HUES48 (cell line): ENCODE results near the gene VCX2.
"Not testable (repeated sequence)": the region's sequence is repeated elsewhere in the genome, so short reads cannot be mapped to it uniquely, and the experiment has no call there.

ENCODE experiments used
- H3K27ac ChIP-seq: one replicate; pipeline ENCODE4 v1.7.0; 2013; ENCODE audit warnings: low read depth, low read length, inconsistent platforms
- H3K27me3 ChIP-seq: 2 replicates; pipeline ENCODE4 v1.6.1; 2013; ENCODE audit warnings: mild to moderate bottlenecking, low read length; ENCODE audit not compliant: control insufficient read depth, insufficient read depth
- H3K36me3 ChIP-seq: 2 replicates; pipeline ENCODE4 v1.6.1; 2013; ENCODE audit warnings: low read length; ENCODE audit not compliant: control insufficient read depth, insufficient read depth
- H3K4me1 ChIP-seq: 2 replicates; pipeline ENCODE4 v1.6.1; 2013; ENCODE audit warnings: mild to moderate bottlenecking, low read length; ENCODE audit not compliant: control insufficient read depth, insufficient read depth
- H3K4me3 ChIP-seq: 2 replicates; pipeline ENCODE4 v1.5.1; 2013; ENCODE audit warnings: mild to moderate bottlenecking, low read depth, low read length
- H3K9ac ChIP-seq: 2 replicates; pipeline ENCODE4 v1.6.1; 2013; ENCODE audit warnings: mild to moderate bottlenecking, low read depth, low read length, moderate library complexity
- H3K9me3 ChIP-seq: 2 replicates; pipeline ENCODE4 v1.6.1; 2013; ENCODE audit warnings: low read length; ENCODE audit not compliant: control insufficient read depth, insufficient read depth

VCX2 gene

GRCh38 chrX:8122538-8122937, 48.5 kb downstream of the VCX2 start:
- H3K27ac ChIP-seq = no peak overlapping the region
- H3K27me3 ChIP-seq = no peaks in the 10 kb centered on the region
- no peaks in the 10 kb centered on the region for H3K4me1 ChIP-seq
- no peaks in the 10 kb centered on the region for H3K9me3 ChIP-seq
- H3K36me3 ChIP-seq = no peaks in the 10 kb centered on the region
- no peak overlapping the region for H3K9ac ChIP-seq
- no peak overlapping the region for H3K4me3 ChIP-seq

GRCh38 chrX:8121391-8121790, 49.7 kb downstream of the VCX2 start:
- H3K27me3 ChIP-seq, H3K9ac ChIP-seq, H3K9me3 ChIP-seq, H3K27ac ChIP-seq, H3K4me1 ChIP-seq, H3K36me3 ChIP-seq, H3K4me3 ChIP-seq: not testable (repeated sequence)
